ENCODE data around the gene SLC35D2.
"Not testable (repeated sequence)": the region's sequence is repeated elsewhere in the genome, so short reads cannot be mapped to it uniquely, and the experiment has no call there.

Gene SLC35D2

GRCh38 chr9:96399325-96399633, 15.8 kb upstream of the SLC35D2 start:
- DNase-seq: no peak

- no peak for DNase-seq
These were observed 15.2 kb upstream of the SLC35D2 start for GRCh38 chr9:96398582-96399324.

GRCh38 chr9:96395964-96396363, 12.5 kb upstream of the SLC35D2 start:
- no peak for DNase-seq

GRCh38 chr9:96394832-96395496, 11.5 kb upstream of the SLC35D2 start:
- DNase-seq: no peak

- no peak for DNase-seq
These were observed 8.8 kb upstream of the SLC35D2 start for GRCh38 chr9:96392263-96392662.

GRCh38 chr9:96391021-96391765, 7.7 kb upstream of the SLC35D2 start:
- no peak for DNase-seq

- no peak for DNase-seq
These were observed 4.6 kb upstream of the SLC35D2 start for GRCh38 chr9:96388144-96388543.

GRCh38 chr9:96386157-96386556, 2.6 kb upstream of the SLC35D2 start:
- DNase-seq: no peak

- DNase-seq: no peak
These were observed 709 bp downstream of the SLC35D2 start for GRCh38 chr9:96382839-96383164.

GRCh38 chr9:96382175-96382574, 1.3 kb downstream of the SLC35D2 start:
- DNase-seq: no peak

- no peak for DNase-seq
These were observed 1.8 kb downstream of the SLC35D2 start for GRCh38 chr9:96381696-96382095.

GRCh38 chr9:96381125-96381524, 2.4 kb downstream of the SLC35D2 start:
- no peak for DNase-seq

- no peak for DNase-seq
These were observed 4.0 kb downstream of the SLC35D2 start for GRCh38 chr9:96379461-96379860.

GRCh38 chr9:96378187-96378586, 5.3 kb downstream of the SLC35D2 start:
- DNase-seq: no peak

- DNase-seq: no peak
These were observed 6.3 kb downstream of the SLC35D2 start for GRCh38 chr9:96376891-96377874.

- not testable (repeated sequence) for DNase-seq
These were observed 8.0 kb downstream of the SLC35D2 start for GRCh38 chr9:96375507-96375906.

- no peak for DNase-seq
These were observed 15.6 kb downstream of the SLC35D2 start for GRCh38 chr9:96367943-96368342.

- no peak for DNase-seq
These were observed 20.1 kb downstream of the SLC35D2 start for GRCh38 chr9:96363175-96363967.

- DNase-seq: not testable (repeated sequence)
These were observed 21.4 kb downstream of the SLC35D2 start for GRCh38 chr9:96362119-96362518.

GRCh38 chr9:96361668-96362067, 21.8 kb downstream of the SLC35D2 start:
- no peak for DNase-seq

- DNase-seq: no peak
These were observed 22.5 kb downstream of the SLC35D2 start for GRCh38 chr9:96360976-96361375.

- not testable (repeated sequence) for DNase-seq
These were observed 23.0 kb downstream of the SLC35D2 start for GRCh38 chr9:96360523-96360922.
